ENCODE measurements around the gene ZNF697. TPM values are rescaled to one million over a fixed set of nuclear protein-coding genes. Genes with fewer than 3 reads are reported as not detected.

Gene ZNF697
- total and polyA plus RNA-seq, 10 of the 15 experiments (the other 5 are each of a cell fraction or from before 2014, with no cell fraction given) = 0.48 to 5.9 (median 3.0) TPM

Other genes starting within 250 kb of the ZNF697 start
- not detected in 2 replicates for gene HSD3B2, start 233.1 kb downstream of the ZNF697 start, total RNA-seq (2014; rRNA removed)
- not detected in 2 replicates for gene HSD3B2, start 233.1 kb downstream of the ZNF697 start, total RNA-seq (2014; rRNA removed; fragmentation: Illumina TruSeq; extraction: Trizol)
- gene HSD3B2, start 233.1 kb downstream of the ZNF697 start, total RNA-seq (2021) = 0.45 and 0.56 TPM in 2 replicates
- not detected in 2 replicates for gene HSD3B2, start 233.1 kb downstream of the ZNF697 start, polyA plus RNA-seq (2011; rRNA removed)
- gene HSD3B2, start 233.1 kb downstream of the ZNF697 start, polyA plus RNA-seq (2014; fragmentation: Illumina TruSeq; extraction: Trizol) = not detected in 2 replicates
- gene HSD3B2, start 233.1 kb downstream of the ZNF697 start, polyA plus RNA-seq (2014; fragmentation: Nextera tagmentation; extraction: Ambion mirVana) = not detected
- not detected in 2 replicates for gene HSD3B2, start 233.1 kb downstream of the ZNF697 start, polyA plus RNA-seq (2014; rRNA removed)
- gene HSD3B2, start 233.1 kb downstream of the ZNF697 start, polyA plus RNA-seq (2016; fragmentation: Nextera tagmentation; extraction: Ambion mirVana) = not detected
- not detected in 2 replicates for gene HSD3B1, start 141.1 kb downstream of the ZNF697 start, total RNA-seq (2014; rRNA removed)
- not detected in 2 replicates for gene HSD3B1, start 141.1 kb downstream of the ZNF697 start, total RNA-seq (2014; rRNA removed; fragmentation: Illumina TruSeq; extraction: Trizol)
- gene HSD3B1, start 141.1 kb downstream of the ZNF697 start, total RNA-seq (2021) = not detected in 2 replicates
- gene HSD3B1, start 141.1 kb downstream of the ZNF697 start, polyA plus RNA-seq (2011; rRNA removed) = not detected in 2 replicates
- gene HSD3B1, start 141.1 kb downstream of the ZNF697 start, polyA plus RNA-seq (2014; fragmentation: Illumina TruSeq; extraction: Trizol) = not detected in 2 replicates
- gene HSD3B1, start 141.1 kb downstream of the ZNF697 start, polyA plus RNA-seq (2014; fragmentation: Nextera tagmentation; extraction: Ambion mirVana) = not detected
- not detected in 2 replicates for gene HSD3B1, start 141.1 kb downstream of the ZNF697 start, polyA plus RNA-seq (2014; rRNA removed)
- gene HSD3B1, start 141.1 kb downstream of the ZNF697 start, polyA plus RNA-seq (2016; fragmentation: Nextera tagmentation; extraction: Ambion mirVana) = not detected
- gene PHGDH, start 63.7 kb upstream of the ZNF697 start, total RNA-seq (2014; rRNA removed) = 27.8 and 29.0 TPM in 2 replicates
- 16.2 and 18.6 TPM in 2 replicates for gene PHGDH, start 63.7 kb upstream of the ZNF697 start, total RNA-seq (2014; rRNA removed; fragmentation: Illumina TruSeq; extraction: Trizol)
- gene PHGDH, start 63.7 kb upstream of the ZNF697 start, total RNA-seq (2021) = 33.5 and 40.8 TPM in 2 replicates
- gene PHGDH, start 63.7 kb upstream of the ZNF697 start, polyA plus RNA-seq (2011; rRNA removed) = 10.6 and 18.0 TPM in 2 replicates
- gene PHGDH, start 63.7 kb upstream of the ZNF697 start, polyA plus RNA-seq (2014; fragmentation: Illumina TruSeq; extraction: Trizol) = 22.7 and 28.0 TPM in 2 replicates
- 1 to 10 TPM; 3.9 to 7.2 TPM for gene PHGDH, start 63.7 kb upstream of the ZNF697 start, polyA plus RNA-seq (2014; fragmentation: Nextera tagmentation; extraction: Ambion mirVana)
- 30.1 and 37.2 TPM in 2 replicates for gene PHGDH, start 63.7 kb upstream of the ZNF697 start, polyA plus RNA-seq (2014; rRNA removed)
- 10 to 100 TPM; 43.4 to 47.8 TPM for gene PHGDH, start 63.7 kb upstream of the ZNF697 start, polyA plus RNA-seq (2016; fragmentation: Nextera tagmentation; extraction: Ambion mirVana)
- not detected in 2 replicates for gene HMGCS2, start 120.6 kb upstream of the ZNF697 start, total RNA-seq (2014; rRNA removed)
- gene HMGCS2, start 120.6 kb upstream of the ZNF697 start, total RNA-seq (2014; rRNA removed; fragmentation: Illumina TruSeq; extraction: Trizol) = not detected in 2 replicates
- gene HMGCS2, start 120.6 kb upstream of the ZNF697 start, total RNA-seq (2021) = 0.43 and 0.49 TPM in 2 replicates
- not detected in 2 replicates for gene HMGCS2, start 120.6 kb upstream of the ZNF697 start, polyA plus RNA-seq (2011; rRNA removed)
- not detected in 2 replicates for gene HMGCS2, start 120.6 kb upstream of the ZNF697 start, polyA plus RNA-seq (2014; fragmentation: Illumina TruSeq; extraction: Trizol)
- not detected for gene HMGCS2, start 120.6 kb upstream of the ZNF697 start, polyA plus RNA-seq (2014; fragmentation: Nextera tagmentation; extraction: Ambion mirVana)
- gene HMGCS2, start 120.6 kb upstream of the ZNF697 start, polyA plus RNA-seq (2014; rRNA removed) = not detected in 2 replicates
- gene HMGCS2, start 120.6 kb upstream of the ZNF697 start, polyA plus RNA-seq (2016; fragmentation: Nextera tagmentation; extraction: Ambion mirVana) = not detected
- not detected in 2 replicates for gene REG4, start 163.2 kb upstream of the ZNF697 start, total RNA-seq (2014; rRNA removed)
- gene REG4, start 163.2 kb upstream of the ZNF697 start, total RNA-seq (2014; rRNA removed; fragmentation: Illumina TruSeq; extraction: Trizol) = not detected in 2 replicates
- gene REG4, start 163.2 kb upstream of the ZNF697 start, total RNA-seq (2021) = not detected in 2 replicates
- gene REG4, start 163.2 kb upstream of the ZNF697 start, polyA plus RNA-seq (2011; rRNA removed) = not detected in 2 replicates
- not detected in 2 replicates for gene REG4, start 163.2 kb upstream of the ZNF697 start, polyA plus RNA-seq (2014; fragmentation: Illumina TruSeq; extraction: Trizol)
- gene REG4, start 163.2 kb upstream of the ZNF697 start, polyA plus RNA-seq (2014; fragmentation: Nextera tagmentation; extraction: Ambion mirVana) = not detected
- not detected in 2 replicates for gene REG4, start 163.2 kb upstream of the ZNF697 start, polyA plus RNA-seq (2014; rRNA removed)
- gene REG4, start 163.2 kb upstream of the ZNF697 start, polyA plus RNA-seq (2016; fragmentation: Nextera tagmentation; extraction: Ambion mirVana) = not detected
- not detected in 2 replicates for gene ADAM30, start 248.2 kb upstream of the ZNF697 start, total RNA-seq (2014; rRNA removed)
- gene ADAM30, start 248.2 kb upstream of the ZNF697 start, total RNA-seq (2014; rRNA removed; fragmentation: Illumina TruSeq; extraction: Trizol) = not detected in 2 replicates
- not detected in 2 replicates for gene ADAM30, start 248.2 kb upstream of the ZNF697 start, total RNA-seq (2021)
- gene ADAM30, start 248.2 kb upstream of the ZNF697 start, polyA plus RNA-seq (2011; rRNA removed) = not detected in 2 replicates
- gene ADAM30, start 248.2 kb upstream of the ZNF697 start, polyA plus RNA-seq (2014; fragmentation: Illumina TruSeq; extraction: Trizol) = not detected in 2 replicates
- not detected for gene ADAM30, start 248.2 kb upstream of the ZNF697 start, polyA plus RNA-seq (2014; fragmentation: Nextera tagmentation; extraction: Ambion mirVana)
- gene ADAM30, start 248.2 kb upstream of the ZNF697 start, polyA plus RNA-seq (2014; rRNA removed) = not detected in 2 replicates
- gene ADAM30, start 248.2 kb upstream of the ZNF697 start, polyA plus RNA-seq (2016; fragmentation: Nextera tagmentation; extraction: Ambion mirVana) = not detected

Measured in GM12878 (cell line).